Activated naive CD4-positive, alpha-beta T cell treated with anti-CD3 and anti-CD28 coated beads, Interleukin-2, amount 50 U/mL, for 16 hours (primary cell): Measurements from ENCODE around the gene ZNF618.

Experiments
- DNase-seq: peaks from one replicate; pipeline ENCODE4 v3.0.0-alpha.2; 2020

The ZNF618 gene

GRCh38 chr9:113960768-113961167 is 84.7 kb downstream of the ZNF618 start:
- no peak for DNase-seq

GRCh38 chr9:113962396-113962795 is 86.3 kb downstream of the ZNF618 start:
- no peak for DNase-seq

DNA sequence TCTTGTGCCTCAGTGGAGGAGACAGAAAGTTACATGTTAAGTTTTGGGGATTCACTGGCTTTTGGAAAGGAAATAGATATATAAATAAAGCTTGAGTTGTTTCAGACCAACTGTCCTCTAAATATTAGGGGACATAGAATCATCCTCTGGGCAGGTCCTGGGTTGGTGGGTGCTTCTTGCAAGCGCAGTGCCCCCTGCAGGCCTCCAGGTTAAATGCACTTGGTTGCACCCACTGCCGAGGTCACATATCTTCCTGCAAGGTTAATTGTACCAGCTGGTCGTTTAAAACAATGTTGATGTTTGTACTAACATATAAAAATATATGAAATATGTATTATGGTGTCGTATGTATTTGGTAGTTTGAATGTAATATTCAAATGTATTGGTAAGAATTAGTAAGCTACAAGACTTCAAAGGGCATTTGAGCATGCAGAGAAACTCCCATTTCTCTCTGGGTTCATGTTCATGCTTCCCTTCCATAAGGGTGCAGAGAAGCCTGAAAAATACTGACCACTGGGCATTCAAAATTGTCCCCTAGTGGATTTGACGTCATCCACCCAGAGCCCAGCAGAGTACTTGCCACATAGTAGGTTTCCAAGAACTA is 87.0 kb downstream of the ZNF618 start:
- no peak for DNase-seq

- no peak for DNase-seq
Measured at GRCh38 chr9:113963696-113964494, 87.8 kb downstream of the ZNF618 start.

GRCh38 chr9:113964495-113965170 is 88.5 kb downstream of the ZNF618 start:
- no peak for DNase-seq

DNA sequence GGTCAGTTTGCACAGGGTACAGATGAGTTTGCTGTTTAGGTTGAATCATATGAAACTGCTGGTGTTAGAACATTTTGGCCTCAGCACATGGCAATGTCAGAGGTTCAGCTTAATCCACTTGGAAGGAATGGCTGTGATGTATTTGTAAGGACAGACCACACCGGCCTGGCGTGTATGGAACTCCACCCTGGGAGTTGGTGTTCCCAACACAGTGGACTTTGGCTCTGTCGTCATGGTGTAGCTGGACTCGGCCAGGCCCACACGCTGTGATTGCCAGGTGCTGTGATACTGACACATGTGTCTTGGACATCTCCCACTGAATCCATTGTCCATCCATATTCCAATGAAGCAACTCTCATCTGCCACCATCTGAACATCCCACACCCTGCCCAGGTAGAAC is 90.3 kb downstream of the ZNF618 start:
- no peak for DNase-seq

GRCh38 chr9:113967380-113967779 is 91.3 kb downstream of the ZNF618 start:
- no peak for DNase-seq

DNA sequence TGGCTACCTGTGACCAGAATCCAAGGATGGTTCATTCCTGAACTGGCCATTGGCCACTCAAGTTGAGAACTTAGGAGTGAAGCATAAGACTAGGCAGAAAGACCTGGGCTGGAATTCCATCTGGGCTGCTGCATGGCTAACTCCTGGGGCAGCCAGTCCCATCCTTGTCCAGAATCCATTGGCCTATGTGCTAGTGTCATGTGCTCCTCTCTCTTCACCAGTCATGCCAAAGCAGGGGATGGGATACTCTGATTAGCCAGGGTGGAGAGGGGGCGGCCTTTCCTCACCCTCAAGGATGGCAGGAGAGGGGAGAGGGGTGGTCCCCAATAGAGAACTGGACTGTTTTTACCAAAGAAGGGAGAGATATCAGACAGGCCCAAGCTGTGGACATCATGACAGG is 93.2 kb downstream of the ZNF618 start:
- no peak for DNase-seq

DNA sequence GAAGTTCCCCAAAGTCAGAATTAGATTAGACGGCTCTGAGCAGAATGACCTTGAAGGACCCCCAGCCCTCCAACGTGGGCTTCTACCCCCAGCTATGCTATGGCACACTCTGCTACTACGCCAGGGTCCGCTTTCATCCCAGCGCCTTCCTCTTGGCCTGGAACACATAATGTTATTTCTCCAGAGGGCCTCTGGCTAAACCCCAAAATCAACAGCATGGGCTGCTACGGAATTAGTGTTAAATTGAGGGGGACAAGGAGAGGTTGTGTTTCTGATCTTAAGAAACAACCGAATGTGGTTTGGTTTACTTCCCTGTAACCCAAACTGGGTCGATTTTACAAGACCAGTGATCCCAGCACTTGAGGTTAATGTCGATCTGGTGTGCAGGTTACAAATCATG is 97.1 kb downstream of the ZNF618 start:
- DNase-seq, result no peak

- no peak for DNase-seq
Measured at GRCh38 chr9:113973963-113974413, 97.9 kb downstream of the ZNF618 start.

DNA sequence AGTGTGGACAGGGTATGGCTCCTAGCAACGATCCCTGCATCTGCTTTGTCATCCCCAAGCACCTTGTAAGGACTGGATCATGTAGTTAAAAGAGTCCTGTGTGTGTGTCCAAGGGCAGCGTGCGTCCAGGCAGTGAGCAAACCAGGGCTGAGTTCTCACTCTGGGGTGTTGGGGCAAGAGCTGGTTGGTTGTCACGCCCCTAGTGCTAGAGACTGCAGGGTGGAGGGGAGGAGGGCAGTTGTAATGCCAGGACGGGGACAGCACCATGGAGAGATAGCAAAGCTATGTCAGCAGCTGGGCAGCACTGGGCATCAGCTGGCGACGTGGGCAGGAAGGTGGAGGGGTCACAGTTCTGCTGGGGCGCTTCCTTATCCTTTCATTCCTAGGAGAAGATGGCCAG is 100.8 kb downstream of the ZNF618 start:
- no peak for DNase-seq

DNA sequence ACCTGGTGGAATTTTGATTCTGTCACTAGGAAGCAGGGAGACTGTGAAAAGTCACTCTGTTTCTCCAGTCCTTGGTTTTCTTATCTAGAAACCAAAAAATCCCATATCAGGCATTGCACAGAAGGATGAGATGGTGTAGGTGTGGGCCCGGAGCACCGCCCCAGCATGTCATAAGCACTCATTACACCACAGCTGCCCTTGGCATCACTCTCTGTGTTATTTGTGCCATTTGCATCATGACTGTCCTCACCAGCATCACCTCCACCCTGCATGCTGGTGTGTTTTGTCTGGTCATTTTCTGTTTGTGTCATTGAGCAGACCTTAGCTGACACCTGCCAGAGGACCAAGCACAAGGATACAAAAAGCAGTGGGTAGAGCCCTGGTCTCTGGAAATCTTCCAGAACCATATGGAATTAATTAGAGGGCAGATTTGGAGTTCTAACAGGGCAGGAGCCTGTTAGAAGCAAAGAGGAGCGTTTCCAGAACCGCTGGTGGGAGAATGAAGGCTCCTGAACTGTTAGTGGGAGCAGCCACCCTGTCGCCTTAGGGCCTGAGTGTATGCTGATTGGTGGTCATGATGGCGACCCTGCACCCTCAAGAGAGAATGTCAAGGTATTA is 102.7 kb downstream of the ZNF618 start:
- DNase-seq, result no peak

DNA sequence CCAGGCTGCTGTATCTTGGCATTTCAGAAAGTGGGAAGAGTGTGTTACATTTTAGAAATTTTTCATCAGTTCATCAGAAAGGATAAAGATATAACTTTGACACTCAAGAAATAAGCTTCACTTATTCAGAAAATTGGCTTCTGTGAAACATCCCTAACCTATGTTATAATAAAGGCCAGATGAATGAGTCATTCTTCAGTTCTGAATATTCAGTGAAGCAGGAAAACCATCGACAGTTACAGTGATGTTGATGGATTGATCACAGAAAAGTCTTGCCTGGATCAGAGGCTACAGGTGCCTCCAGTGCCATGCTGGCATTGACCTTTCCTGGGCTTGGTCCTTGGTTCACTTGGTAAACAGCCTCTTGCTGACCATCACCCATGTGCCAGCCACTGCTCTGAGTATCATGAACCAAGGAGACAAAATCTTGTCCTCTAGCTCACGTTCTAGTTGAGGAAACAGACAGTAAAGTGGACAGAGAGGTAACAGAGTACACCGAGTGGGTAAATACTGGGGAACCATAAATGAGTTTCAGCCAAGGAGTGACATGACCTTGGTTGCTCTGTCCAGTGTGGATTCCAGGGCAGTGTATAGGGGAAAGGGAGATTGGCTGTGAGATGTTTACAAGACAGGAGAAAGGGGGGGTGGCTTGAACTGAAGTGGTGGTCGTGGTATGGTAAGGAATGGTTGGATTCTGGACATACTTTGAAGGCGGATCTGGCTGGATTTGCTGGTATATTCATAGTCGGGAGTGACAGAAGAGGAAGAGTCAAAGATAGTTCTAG is 103.4 kb downstream of the ZNF618 start:
- no peak for DNase-seq

GRCh38 chr9:113984639-113985380 is 108.7 kb downstream of the ZNF618 start:
- no peak for DNase-seq

- no peak for DNase-seq
Measured at GRCh38 chr9:113985968-113986585, 110.0 kb downstream of the ZNF618 start.

DNA sequence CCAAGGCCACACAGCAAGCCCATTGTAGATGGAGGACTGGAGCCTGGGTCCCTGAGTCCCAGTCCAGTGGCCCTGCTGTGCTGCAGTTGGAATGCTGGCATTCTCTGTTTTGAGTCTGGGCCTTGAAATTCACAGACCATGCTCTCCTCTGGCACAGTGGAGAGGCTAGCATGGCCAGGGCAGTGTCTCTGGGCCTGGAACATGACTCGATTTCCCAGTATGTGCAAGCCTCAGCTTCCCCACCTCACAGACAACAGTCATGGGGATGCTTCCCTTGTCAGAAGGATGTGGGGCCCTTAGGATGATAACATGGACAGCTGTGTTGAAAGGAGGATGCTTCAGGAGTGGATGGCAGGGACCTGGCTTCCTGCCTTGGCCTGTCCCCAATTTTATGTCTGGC is 110.8 kb downstream of the ZNF618 start:
- DNase-seq, result no peak

GRCh38 chr9:113987526-113987925 is 111.4 kb downstream of the ZNF618 start:
- no peak for DNase-seq

DNA sequence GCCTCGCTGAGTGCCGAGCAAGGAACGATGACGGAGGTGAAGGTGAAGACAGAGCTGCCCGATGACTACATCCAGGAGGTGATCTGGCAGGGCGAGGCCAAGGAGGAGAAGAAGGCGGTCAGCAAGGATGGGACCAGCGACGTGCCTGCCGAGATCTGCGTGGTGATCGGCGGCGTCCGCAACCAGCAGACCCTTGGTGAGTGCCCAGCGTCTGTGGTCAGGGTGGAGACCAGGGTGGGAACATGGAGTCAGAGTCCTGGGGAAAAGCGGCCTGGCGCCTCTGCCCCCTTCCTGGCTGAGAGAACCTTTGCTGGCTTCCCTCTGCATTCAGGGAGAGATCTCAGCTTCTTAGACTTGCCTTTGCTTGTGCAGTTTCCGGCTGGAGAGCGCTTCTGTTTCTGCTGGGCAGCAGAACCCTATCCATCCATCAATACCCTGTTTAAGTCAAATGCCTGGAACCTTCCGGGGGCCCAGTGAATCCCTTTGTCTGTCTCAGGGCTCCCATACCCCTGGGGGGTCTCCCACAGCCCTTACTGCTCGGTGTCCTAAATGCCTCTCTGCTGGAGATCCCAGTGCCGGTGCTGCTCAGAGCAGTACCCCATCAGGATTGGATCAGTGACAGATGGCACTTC is 112.4 kb downstream of the ZNF618 start:
- DNase-seq, result no peak

- DNase-seq, result no peak
Measured at GRCh38 chr9:113989017-113989713, 113.1 kb downstream of the ZNF618 start.
